Heart left ventricle (tissue), 16 donors: ENCODE results near the gene PANK2. TPM values are rescaled to one million over a fixed set of nuclear protein-coding genes. Genes with fewer than 3 reads are reported as not detected.
"Not testable (repeated sequence)": the region's sequence is repeated elsewhere in the genome, so short reads cannot be mapped to it uniquely, and the experiment has no call there.

Experiments
- ATAC-seq, 4 donors: fragments of 200-7000 bp; cut with Tn5 transposase; one replicate each; pipeline ENCODE4 v1.9.1; 2020 to 2022; ENCODE audit warnings: moderate library complexity in 4 of 4, mild to moderate bottlenecking in 3 of 4, moderate number of reproducible peaks in 1 of 4
- DNase-seq, 5 donors: peaks; one replicate each; pipeline ENCODE4 v3.0.0-alpha.2; 2020
- H3K27ac ChIP-seq, 12 donors: fragments of 200-600 bp; sonication (generic) in 4 of 12; one replicate each; pipeline versions ENCODE4 v1.5.0 to v1.8.0; 2016 to 2022; ENCODE audit warnings: mild to moderate bottlenecking in 2 of 12
- H3K27me3 ChIP-seq, 9 donors: fragments of 200-600 bp; sonication (generic) in 2 of 9; one replicate each; pipeline versions ENCODE4 v1.5.1 to v1.8.0; 2016 to 2022; ENCODE audit warnings: mild to moderate bottlenecking in 3 of 9
- H3K36me3 ChIP-seq, 9 donors: fragments of 200-600 bp; sonication (generic) in 2 of 9; one replicate each; pipeline versions ENCODE4 v1.5.0 to v1.8.0; 2018 to 2022; ENCODE audit warnings: mild to moderate bottlenecking in 2 of 9
- H3K4me1 ChIP-seq, 12 donors: fragments of 200-600 bp; sonication (generic) in 4 of 12; one replicate each; pipeline versions ENCODE4 v1.5.0 to v1.8.0; 2016 to 2022; ENCODE audit warnings: mild to moderate bottlenecking in 3 of 12
- H3K4me3 ChIP-seq, 12 donors: fragments of 200-600 bp; sonication (generic) in 4 of 12; one replicate each; pipeline versions ENCODE4 v1.5.0 to v1.8.0; 2017 to 2022; ENCODE audit warnings: mild to moderate bottlenecking in 9 of 12, moderate library complexity in 4 of 12
- H3K9me3 ChIP-seq, 12 donors: fragments of 200-600 bp; sonication (generic) in 4 of 12; one replicate each; pipeline versions ENCODE4 v1.5.0 to v1.8.0; 2016 to 2022; ENCODE audit warnings: mild to moderate bottlenecking in 1 of 12
- CTCF ChIP-seq, 12 donors: fragments of 200-600 bp; sonication (generic) in 4 of 12; IDR thresholded peaks; one replicate each; pipeline versions ENCODE4 v1.5.0 to v1.8.0; 2018 to 2022; ENCODE audit warnings: antibody characterized with exemption in 12 of 12, mild to moderate bottlenecking in 5 of 12
- POLR2A ChIP-seq, 2 donors: fragments of 450-650 bp; IDR thresholded peaks; one replicate each; pipeline ENCODE4 v1.6.1; 2017; ENCODE audit warnings: antibody characterized with exemption in 2 of 2, mild to moderate bottlenecking in 2 of 2, moderate library complexity in 2 of 2
- WGBS, 4 donors: extraction: QIAGEN DNeasy Blood & Tissue Kit in 2 of 4; methylation state at CpG; one replicate each; pipeline versions ENCODE4 v1.1.5 to v1.1.7; 2013 to 2018; 5-methylcytosine and 5-hydroxymethylcytosine counted together
- intact Hi-C, 10 donors: fragments of 100-400 bp; cut with DNase I; formaldehyde crosslinking; loops; one replicate each; pipeline versions ENCODE4 v1.11.1 to v1.14.2; 2022
- polyA plus RNA-seq, 2 donors: library from polyadenylated mRNA; stranded (reverse); fragments of 200-250 nt; gene quantifications; one replicate each; pipeline ENCODE4 v1.2.3, GENCODE V29; 2013
- total RNA-seq, 9 donors: library from RNA; depleted of rRNA in 2 of 9; stranded (reverse); fragments of >200 nt in 2 of 9; fragmentation: NEBNext Ultra II Directional in 3 of 9; extraction: Animal tissue kit (Norgen Biotek cat#: 25700) in 3 of 9; gene quantifications; one replicate each; pipeline versions ENCODE4 v1.1.0 to v1.2.4, GENCODE V29; 2016 to 2023
- donor health status: ischemic (EF 13 %, LVEDD 7.1; RV severe dilation, severe dysfunction).
- donor health status: healthy with polysubstance abuse.
- donor health status: DM: no; HTN: yes; CAD: no.
- donor health status: DM: no; HTN: no; CAD: no.
- donor health status: ischemic (EF 25% LVEDD 6.9; RV normal size, moderate dysfunction).
- donor health status: ischemic (EF 25% LVEDD 5.7; RV mildly dilated, moderate dysfunction).
- donor health status: healthy.
- donor health status: DM: yes; HTN: yes; CAD: no.
- donor health status: ischemic (EF 35%, LVEDD 5.7; RV mildly dilated, moderate dysfunction).
- donor health status: nonischemic (EF 11% LVEDD 7.7; RV severe dilation, severe dysfunction).
- donor health status: DM: yes; HTN: yes; CAD: no.
- donor health status: PGD.
- donor health status: ischemic (EF 29% LVEDD 5.4; RV normal size, mild dysfunction).
- donor health status: nonischemic (EF 23%, LVEDD 6.1; RV moderate dilation, normal function).

PANK2 gene
- total and polyA plus RNA-seq, 11 donors = 13.9 to 28.9 (median 18.1) TPM

DNA sequence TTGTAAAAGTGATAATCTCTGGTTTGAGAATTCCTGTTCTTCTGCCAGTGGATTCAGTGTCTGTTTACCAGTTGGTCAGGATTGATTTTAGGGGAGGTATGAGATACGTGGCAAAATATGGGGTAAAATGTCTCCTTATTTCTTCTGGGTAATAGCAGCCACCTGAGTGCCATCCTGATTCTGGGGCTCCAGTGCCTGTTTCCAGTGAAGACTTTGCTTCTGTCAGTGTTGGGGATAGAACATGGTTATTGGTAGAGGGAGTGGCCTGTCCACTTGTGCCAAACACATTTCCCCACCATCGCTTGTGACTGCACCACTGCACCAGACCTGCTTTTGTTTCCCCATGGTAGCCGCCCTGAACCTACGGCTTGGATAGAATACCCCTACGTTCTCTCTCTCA is 15.7 kb downstream of the PANK2 start:
- TF ChIP-seq CTCF (IDR thresholded peaks at IDR 0.05) (no peak), POLR2A (IDR thresholded peaks at IDR 0.05) (no peak)
- H3K4me1 ChIP-seq = peaks cover 0 to 81% (median 45%) of the 10 kb centered on the region in 12 donors

GRCh38 chr20:3906744-3907721 is 17.8 kb downstream of the PANK2 start:
- intact Hi-C loops, H3K9me3 ChIP-seq: not testable (repeated sequence)
- 81 to 89% (median 88%) methylated on average over 17 of the region's 17 CpGs for WGBS, 4 donors

More for the DNA sequence above, 15.7 kb downstream of the PANK2 start:
- no peaks in the 10 kb centered on the region for H3K9me3 ChIP-seq
- H3K4me3 ChIP-seq = no peak overlapping the region
- intact Hi-C loops = no loop called here
- peak overlapping the region in 1 of 12 donors; percentile 55 for H3K27ac ChIP-seq
- DNase-seq = no peak
- no peaks in the 10 kb centered on the region for H3K27me3 ChIP-seq
- peaks cover 0 to 24% (median 21%) of the 10 kb centered on the region in 9 donors for H3K36me3 ChIP-seq
- WGBS, 4 donors = 79 to 90% (median 84%) methylated on average over 5 of the region's 5 CpGs
- ATAC-seq = no peak

GRCh38 chr20:3908667-3909066 is 19.5 kb downstream of the PANK2 start:
- Histone ChIP-seq H3K9me3 (no peaks in the 10 kb centered on the region), H3K36me3 (peaks cover 0 to 62% (median 59%) of the 10 kb centered on the region in 9 donors), H3K4me3 (no peak overlapping the region), H3K4me1 (peaks cover 0 to 60% (median 27%) of the 10 kb centered on the region in 12 donors), H3K27ac (peak overlapping the region in 7 of 12 donors; percentile 18 to 57 (median 46)), H3K27me3 (no peaks in the 10 kb centered on the region)
- TF ChIP-seq CTCF (IDR thresholded peaks at IDR 0.05) = no peak
- TF ChIP-seq POLR2A (IDR thresholded peaks at IDR 0.05) = no peak
- DNase-seq (peak in 4 of 5 donors; percentile 44 to 77 (median 62)), ATAC-seq (peak; percentile 89 to 93 (median 91))
- 45 to 64% (median 51%) methylated on average over 4 of the region's 4 CpGs for WGBS, 4 donors
- intact Hi-C loops = no loop called here

More at GRCh38 chr20:3906744-3907721, 17.8 kb downstream of the PANK2 start:
- Histone ChIP-seq H3K36me3 (peaks cover 0 to 45% (median 43%) of the 10 kb centered on the region in 9 donors), H3K4me1 (peaks cover 0 to 63% (median 31%) of the 10 kb centered on the region in 12 donors), H3K27ac (peak overlapping the region in 1 of 12 donors; percentile 27)
- not testable (repeated sequence) for H3K4me3 ChIP-seq, H3K27me3 ChIP-seq, ATAC-seq
- DNase-seq = peak in 1 of 5 donors; percentile 13

- Histone ChIP-seq H3K4me1 (peaks cover 0 to 50% (median 18%) of the 10 kb centered on the region in 12 donors), H3K27me3 (no peaks in the 10 kb centered on the region), H3K4me3 (no peak overlapping the region), H3K27ac (no peak overlapping the region), H3K9me3 (no peaks in the 10 kb centered on the region), H3K36me3 (peaks cover 0 to 75% (median 72%) of the 10 kb centered on the region in 9 donors)
- intact Hi-C loops = no loop called here
- ATAC-seq (no peak), DNase-seq (no peak)
- no peak for TF ChIP-seq CTCF (IDR thresholded peaks at IDR 0.05)
- TF ChIP-seq POLR2A (IDR thresholded peaks at IDR 0.05) = no peak
Observed at GRCh38 chr20:3909952-3910366, 20.8 kb downstream of the PANK2 start.
